Natural killer cell (primary cell): ENCODE measurements around the gene STAT4. TPM values are rescaled to one million over a fixed set of nuclear protein-coding genes. Genes with fewer than 3 reads are reported as not detected.

ENCODE experiments used
- ATAC-seq, 3 donors: fragments of 150-1000 bp in 2 of 3; fragments of 200-7000 bp in 1 of 3; cut with Tn5 transposase; 1 replicate in 1 of 3; 2 replicates in 2 of 3; pipeline ENCODE4 v1.10.0; 2021; ENCODE audit warnings: mild to moderate bottlenecking in 2 of 3, moderate library complexity in 2 of 3
- DNase-seq, 2 donors: peaks; one replicate each; pipeline versions ENCODE4 v3.0.0 to v3.0.0-alpha.2; 2013 to 2021; ENCODE audit warnings: mixed read lengths in 1 of 2
- H3K27ac ChIP-seq: one replicate; pipeline ENCODE4 v1.5.1; 2013; ENCODE audit warnings: mild to moderate bottlenecking, low read length
- H3K27me3 ChIP-seq: one replicate; pipeline ENCODE4 v1.6.1; 2013; ENCODE audit warnings: low read length; ENCODE audit not compliant: control insufficient read depth, insufficient read depth
- H3K36me3 ChIP-seq: one replicate; pipeline ENCODE4 v1.6.1; 2013; ENCODE audit warnings: low read length; ENCODE audit not compliant: control insufficient read depth, insufficient read depth
- H3K4me1 ChIP-seq: one replicate; pipeline ENCODE4 v1.6.1; 2013; ENCODE audit warnings: low read length; ENCODE audit not compliant: control insufficient read depth, insufficient read depth
- H3K4me3 ChIP-seq: one replicate; pipeline ENCODE4 v1.5.1; 2013; ENCODE audit warnings: low read length
- H3K9me3 ChIP-seq: one replicate; pipeline ENCODE4 v1.6.1; 2013; ENCODE audit warnings: low read length; ENCODE audit not compliant: control insufficient read depth, insufficient read depth
- H3K27ac Mint-ChIP-seq, 2 donors: one replicate each; pipeline ENCODE4 v1.8.0; 2022; ENCODE audit warnings: mild to moderate bottlenecking in 2 of 2, mixed read lengths in 2 of 2, moderate library complexity in 1 of 2
- H3K27me3 Mint-ChIP-seq, 2 donors: one replicate each; pipeline ENCODE4 v1.8.0; 2022; ENCODE audit warnings: low read depth in 2 of 2, mixed read lengths in 2 of 2
- H3K36me3 Mint-ChIP-seq: one replicate; pipeline ENCODE4 v1.8.0; 2022; ENCODE audit warnings: mixed read lengths
- H3K4me1 Mint-ChIP-seq, 2 donors: one replicate each; pipeline ENCODE4 v1.8.0; 2022; ENCODE audit warnings: mixed read lengths in 2 of 2
- H3K4me3 Mint-ChIP-seq: one replicate; pipeline ENCODE4 v1.8.0; 2022; ENCODE audit warnings: mild to moderate bottlenecking, moderate library complexity, mixed read lengths
- H3K9me3 Mint-ChIP-seq, 2 donors: one replicate each; pipeline ENCODE4 v1.8.0; 2022; ENCODE audit warnings: mixed read lengths in 2 of 2
- CTCF ChIP-seq: fragments of 200-600 bp; IDR thresholded peaks from one replicate; pipeline ENCODE4 v1.8.0; 2022; ENCODE audit warnings: antibody characterized with exemption
- WGBS: methylation state at CpG from one replicate; pipeline ENCODE4 v1.1.7; 2013; ENCODE audit warnings: missing lambda C conversion rate; ENCODE audit not compliant: insufficient coverage; 5-methylcytosine and 5-hydroxymethylcytosine counted together
- intact Hi-C: fragments of 100-400 bp; cut with micrococcal nuclease; formaldehyde crosslinking; loops from one replicate; pipeline ENCODE4 v1.14.2; 2022
- total RNA-seq, 4 donors: library from RNA; stranded (reverse); fragments of 120-200 nt in 1 of 4; gene quantifications; one replicate each; pipeline versions ENCODE4 v1.2.3 to v1.2.4, GENCODE V29; 2013 to 2022

Gene STAT4
- total RNA-seq, 3 donors from 2014 or later (not counting 1 experiment from before 2014, with no cell fraction given) = 264 to 339 (median 304) TPM

DNA sequence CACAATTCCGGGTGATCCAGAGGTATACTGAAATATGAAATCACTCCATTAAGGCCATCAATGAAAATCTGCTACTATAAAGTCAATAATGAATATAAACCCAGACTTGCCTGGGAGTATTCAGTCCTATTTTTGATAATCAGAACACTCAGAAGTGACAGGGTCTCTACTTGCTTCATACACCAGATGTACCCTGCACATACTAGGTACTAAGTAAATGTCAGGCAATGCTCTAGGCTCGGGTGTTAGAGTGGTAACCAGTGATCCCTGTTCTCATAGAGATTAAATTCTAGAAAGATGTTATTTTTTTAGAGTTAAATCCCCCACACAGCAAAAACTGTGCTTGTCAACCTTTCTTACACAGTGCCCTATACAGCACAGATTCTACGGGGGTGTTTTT is 149.2 kb downstream of the STAT4 start:
- Mint-ChIP-seq H3K36me3 (peaks cover 77% of the 10 kb centered on the region), H3K27me3 (no peaks in the 10 kb centered on the region), H3K27ac (peak overlapping the region; percentile 17 to 65), H3K9me3 (no peaks in the 10 kb centered on the region), H3K4me1 (peaks cover 13 to 29% of the 10 kb centered on the region in 2 donors), H3K4me3 (no peak overlapping the region)
- Histone ChIP-seq H3K27me3 (no peaks in the 10 kb centered on the region), H3K4me3 (no peak overlapping the region), H3K9me3 (peaks cover 5% of the 10 kb centered on the region), H3K4me1 (no peaks in the 10 kb centered on the region), H3K36me3 (peaks cover 96% of the 10 kb centered on the region), H3K27ac (no peak overlapping the region)
- intact Hi-C loops = no loop called here
- DNase-seq = no peak
- 89% methylated on average over 1 of the region's 3 CpGs for WGBS
- no peak for TF ChIP-seq CTCF
- ATAC-seq = no peak

- intact Hi-C loops = no loop called here
- H3K27ac ChIP-seq = no peak overlapping the region
- H3K4me3 Mint-ChIP-seq = no peak overlapping the region
Measured at GRCh38 chr2:191001032-191001431, 149.8 kb downstream of the STAT4 start.

DNA sequence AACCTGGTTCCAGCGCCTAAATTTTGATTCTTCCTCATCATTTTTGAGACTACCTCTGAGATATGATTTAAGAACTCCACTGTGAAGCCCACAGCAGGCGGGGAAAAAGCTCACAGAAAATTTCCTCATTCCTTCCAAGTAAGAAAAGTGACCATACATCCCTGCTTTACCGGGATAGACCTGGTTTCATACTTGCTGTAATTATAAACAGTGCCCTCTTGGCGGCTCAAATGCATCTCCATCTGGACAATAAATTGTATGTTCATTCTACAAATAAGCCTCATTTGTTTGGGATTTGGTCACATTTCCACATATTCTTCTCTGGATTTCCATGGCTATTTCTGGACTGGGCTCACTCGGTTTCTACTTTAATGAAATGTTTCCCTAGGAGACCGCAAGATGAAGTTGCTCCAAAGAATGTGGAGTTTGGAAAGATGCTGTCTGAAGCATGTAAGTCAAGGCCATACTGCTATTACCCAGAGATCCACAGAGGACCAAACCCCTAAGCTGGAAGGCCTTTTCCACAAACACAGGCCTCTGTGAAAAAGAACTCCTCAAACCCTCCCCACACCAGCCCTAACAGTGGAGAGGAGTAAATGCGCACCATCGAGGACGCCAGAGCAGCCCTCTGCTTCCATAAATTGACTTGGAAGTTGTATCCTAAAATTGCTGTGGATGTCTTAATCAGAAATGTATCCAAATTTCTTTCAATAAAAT is 150.7 kb downstream of the STAT4 start:
- no peaks in the 10 kb centered on the region for H3K4me1 ChIP-seq
- no peak for ATAC-seq
- H3K4me3 Mint-ChIP-seq = no peak overlapping the region
- no peaks in the 10 kb centered on the region for H3K9me3 Mint-ChIP-seq
- no peaks in the 10 kb centered on the region for H3K27me3 Mint-ChIP-seq
- intact Hi-C loops = no loop called here
- H3K9me3 ChIP-seq = peaks cover 5% of the 10 kb centered on the region
- H3K4me3 ChIP-seq = no peak overlapping the region
- peaks cover 83% of the 10 kb centered on the region for H3K36me3 Mint-ChIP-seq
- no peak for DNase-seq
- H3K27me3 ChIP-seq = no peaks in the 10 kb centered on the region
- no peak overlapping the region for H3K27ac ChIP-seq
- peak overlapping the region; percentile 17 to 65 for H3K27ac Mint-ChIP-seq
- peaks cover 96% of the 10 kb centered on the region for H3K36me3 ChIP-seq
- TF ChIP-seq CTCF = no peak
- peaks cover 11 to 34% of the 10 kb centered on the region in 2 donors for H3K4me1 Mint-ChIP-seq
- 97% methylated on average over 6 of the region's 9 CpGs for WGBS

More at GRCh38 chr2:191001032-191001431, 149.8 kb downstream of the STAT4 start:
- no peaks in the 10 kb centered on the region for H3K4me1 ChIP-seq
- TF ChIP-seq CTCF = no peak
- H3K9me3 Mint-ChIP-seq = no peaks in the 10 kb centered on the region
- peaks cover 78% of the 10 kb centered on the region for H3K36me3 Mint-ChIP-seq
- peaks cover 96% of the 10 kb centered on the region for H3K36me3 ChIP-seq
- DNase-seq = no peak
- no peak for ATAC-seq
- WGBS = 58% methylated on average over 2 of the region's 2 CpGs
- H3K27me3 Mint-ChIP-seq = no peaks in the 10 kb centered on the region
- H3K27me3 ChIP-seq = no peaks in the 10 kb centered on the region
- H3K9me3 ChIP-seq = peaks cover 5% of the 10 kb centered on the region
- no peak overlapping the region for H3K4me3 ChIP-seq
- peaks cover 14 to 35% of the 10 kb centered on the region in 2 donors for H3K4me1 Mint-ChIP-seq
- H3K27ac Mint-ChIP-seq = peak overlapping the region; percentile 17 to 65

DNA sequence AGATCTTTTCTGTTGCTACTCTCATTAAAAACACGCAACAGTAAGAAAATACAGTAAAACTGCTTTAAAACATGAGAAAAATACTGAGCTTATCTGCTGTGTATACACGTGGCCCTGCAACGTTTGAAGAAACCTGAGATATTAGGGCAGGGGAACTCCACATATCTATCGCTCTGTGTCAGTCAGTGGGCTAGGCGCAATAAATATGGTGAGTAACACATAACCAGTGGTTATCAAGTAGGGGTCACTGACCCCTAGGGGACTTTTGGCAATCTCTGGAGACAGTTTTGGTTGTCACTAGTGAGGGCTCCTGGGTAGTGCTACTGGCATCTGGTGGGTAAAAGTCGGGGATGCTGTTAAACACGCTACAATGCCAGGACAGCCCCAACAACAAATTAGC is 151.7 kb downstream of the STAT4 start:
- ATAC-seq (peak; percentile 71 to 83 (median 80)), DNase-seq (peak in 1 of 2 donors; percentile 27)
- Mint-ChIP-seq H3K27me3 (no peaks in the 10 kb centered on the region), H3K4me3 (no peak overlapping the region), H3K36me3 (peaks cover 80% of the 10 kb centered on the region), H3K27ac (peak overlapping the region; percentile 17 to 65), H3K9me3 (no peaks in the 10 kb centered on the region), H3K4me1 (peaks cover 8 to 28% of the 10 kb centered on the region in 2 donors)
- no peaks in the 10 kb centered on the region for H3K27me3 ChIP-seq
- no peak overlapping the region for H3K27ac ChIP-seq
- WGBS = 73% methylated on average over 7 of the region's 7 CpGs
- no peak overlapping the region for H3K4me3 ChIP-seq
- peaks cover 93% of the 10 kb centered on the region for H3K36me3 ChIP-seq
- peaks cover 5% of the 10 kb centered on the region for H3K9me3 ChIP-seq
- intact Hi-C loops = no loop called here
- no peak for TF ChIP-seq CTCF
- no peaks in the 10 kb centered on the region for H3K4me1 ChIP-seq
